CD4-positive, CD25-positive, alpha-beta regulatory T cell (primary cell): ENCODE results near the gene NMS. TPM values are rescaled to one million over a fixed set of nuclear protein-coding genes. Genes with fewer than 3 reads are reported as not detected.
A peak's percentile ranks its signal among the peaks of the same experiment; 100 is the strongest.

Experiments used
- ATAC-seq, 2 donors: fragments of 150-1000 bp; cut with Tn5 transposase; one replicate each; pipeline ENCODE4 v1.10.0; 2021; ENCODE audit warnings: low read depth in 2 of 2, moderate number of reproducible peaks in 2 of 2, moderate library complexity in 1 of 2
- DNase-seq, 3 donors: peaks; one replicate each; pipeline versions ENCODE4 v3.0.0 to v3.0.0-alpha.2; 2012 to 2022; ENCODE audit warnings: mixed read lengths in 1 of 3
- H3K27ac ChIP-seq: one replicate; pipeline ENCODE4 v1.7.0; 2013; ENCODE audit warnings: mild to moderate bottlenecking, low read length; ENCODE audit not compliant: insufficient read depth, poor library complexity, severe bottlenecking
- H3K27me3 ChIP-seq: one replicate; pipeline ENCODE4 v1.7.0; 2013; ENCODE audit warnings: low read length; ENCODE audit not compliant: control insufficient read depth, insufficient read depth
- H3K36me3 ChIP-seq: one replicate; pipeline ENCODE4 v1.7.0; 2013; ENCODE audit warnings: mild to moderate bottlenecking, low read length, moderate library complexity; ENCODE audit not compliant: control insufficient read depth, insufficient read depth
- H3K4me1 ChIP-seq: 2 replicates; pipeline ENCODE4 v1.7.0; 2013; ENCODE audit warnings: mild to moderate bottlenecking, low read length; ENCODE audit not compliant: insufficient read depth, control insufficient read depth, poor library complexity, severe bottlenecking
- H3K4me3 ChIP-seq: one replicate; pipeline ENCODE4 v1.7.0; 2013; ENCODE audit warnings: low read depth, mild to moderate bottlenecking, low read length, moderate library complexity
- H3K9me3 ChIP-seq, 2 experiments: 1 replicate in 1 of 2; 2 replicates in 1 of 2; pipeline ENCODE4 v1.7.0; 2013; ENCODE audit warnings: low read length in 2 of 2, mild to moderate bottlenecking in 1 of 2, moderate library complexity in 1 of 2; ENCODE audit not compliant: control insufficient read depth in 2 of 2
- H3K27ac Mint-ChIP-seq, 3 donors: one replicate each; pipeline ENCODE4 v1.8.0; 2020 to 2022; ENCODE audit warnings: mild to moderate bottlenecking in 3 of 3, mixed read lengths in 3 of 3, moderate library complexity in 2 of 3
- H3K27me3 Mint-ChIP-seq: one replicate; pipeline ENCODE4 v1.8.0; 2022; ENCODE audit warnings: mild to moderate bottlenecking, mixed read lengths
- H3K36me3 Mint-ChIP-seq: one replicate; pipeline ENCODE4 v1.8.0; 2020; ENCODE audit warnings: mixed read lengths
- H3K4me1 Mint-ChIP-seq, 4 donors: one replicate each; pipeline ENCODE4 v1.8.0; 2020 to 2022; ENCODE audit warnings: mixed read lengths in 4 of 4, mild to moderate bottlenecking in 1 of 4
- H3K4me3 Mint-ChIP-seq, 4 donors: one replicate each; pipeline ENCODE4 v1.8.0; 2020 to 2022; ENCODE audit warnings: mild to moderate bottlenecking in 4 of 4, mixed read lengths in 4 of 4, moderate library complexity in 3 of 4
- H3K9me3 Mint-ChIP-seq, 7 donors: one replicate each; pipeline ENCODE4 v1.8.0; 2020 to 2022; ENCODE audit warnings: mixed read lengths in 7 of 7, mild to moderate bottlenecking in 3 of 7, moderate library complexity in 2 of 7
- polyA plus RNA-seq, 4 donors: library from polyadenylated mRNA; unstranded; fragments of 300-500 nt; fragmentation: Illumina TruSeq; gene quantifications; one replicate each; pipeline ENCODE4 v1.2.3, GENCODE V29; 2021
- total RNA-seq: library from RNA; stranded (reverse); gene quantifications from one replicate; pipeline ENCODE4 v1.2.3, GENCODE V29; 2022

Gene NMS
- total and polyA plus RNA-seq, 5 donors from 2014 or later = not detected

DNA sequence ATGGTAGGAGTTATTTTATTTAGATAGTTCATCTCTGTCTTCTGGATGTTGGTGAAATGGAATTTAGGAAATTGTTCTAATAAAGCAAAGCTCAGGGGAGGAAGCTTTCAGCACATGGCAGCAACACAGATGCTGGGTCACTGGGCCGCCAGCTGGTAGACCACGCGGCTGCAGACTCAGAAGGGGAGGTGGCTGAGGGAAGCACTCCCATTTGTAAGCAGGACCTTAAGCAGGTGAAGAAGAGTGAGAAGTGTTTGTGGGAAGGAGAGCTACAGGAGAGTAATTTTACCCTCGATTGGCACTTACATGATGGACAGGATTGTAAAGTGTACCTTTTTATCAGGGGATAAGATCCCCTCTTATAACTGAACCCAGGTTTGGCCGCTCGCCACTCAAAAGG lies 24.4 kb downstream of the NMS start:
- Mint-ChIP-seq H3K9me3 (peaks cover 0 to 8% (median 1%) of the 10 kb centered on the region in 7 donors), H3K27ac (no peak overlapping the region), H3K4me1 (no peaks in the 10 kb centered on the region), H3K27me3 (peaks cover 24% of the 10 kb centered on the region), H3K36me3 (no peaks in the 10 kb centered on the region), H3K4me3 (no peak overlapping the region)
- H3K9me3 ChIP-seq = no peaks in the 10 kb centered on the region
- no peaks in the 10 kb centered on the region for H3K4me1 ChIP-seq
- DNase-seq = no peak
- ATAC-seq = no peak
- peaks cover 3% of the 10 kb centered on the region for H3K27me3 ChIP-seq
- no peaks in the 10 kb centered on the region for H3K36me3 ChIP-seq
- no peak overlapping the region for H3K4me3 ChIP-seq
- no peak overlapping the region for H3K27ac ChIP-seq

DNA sequence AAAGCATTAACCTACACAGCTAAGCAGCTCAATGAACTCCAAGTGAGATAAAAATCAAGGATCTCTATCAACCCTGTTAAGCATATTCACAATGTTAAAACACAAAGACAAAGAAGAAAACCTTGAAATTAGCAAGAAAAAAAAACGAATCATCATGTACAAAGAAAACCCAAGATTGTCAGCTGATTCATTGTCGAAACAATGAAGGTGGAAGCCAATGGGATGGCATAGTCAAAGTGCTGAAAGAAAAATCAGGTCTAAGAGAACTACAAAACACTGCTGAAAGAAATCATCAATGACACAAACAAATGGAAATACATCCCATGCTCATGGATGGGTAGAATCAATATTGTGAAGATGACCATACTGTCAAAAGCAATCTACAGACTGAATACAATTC lies 32.5 kb downstream of the NMS start:
- peaks cover 3 to 33% (median 16%) of the 10 kb centered on the region in 7 donors for H3K9me3 Mint-ChIP-seq
- ATAC-seq (no peak), DNase-seq (no peak)
- no peaks in the 10 kb centered on the region for H3K36me3 Mint-ChIP-seq
- Histone ChIP-seq H3K4me1 (no peaks in the 10 kb centered on the region), H3K36me3 (no peaks in the 10 kb centered on the region), H3K27me3 (no peaks in the 10 kb centered on the region), H3K9me3 (peaks cover 6 to 17% of the 10 kb centered on the region in 2 experiments), H3K27ac (no peak overlapping the region), H3K4me3 (no peak overlapping the region)
- peaks cover 24% of the 10 kb centered on the region for H3K27me3 Mint-ChIP-seq
- H3K4me1 Mint-ChIP-seq = no peaks in the 10 kb centered on the region
- H3K4me3 Mint-ChIP-seq = no peak overlapping the region
- H3K27ac Mint-ChIP-seq = no peak overlapping the region

DNA sequence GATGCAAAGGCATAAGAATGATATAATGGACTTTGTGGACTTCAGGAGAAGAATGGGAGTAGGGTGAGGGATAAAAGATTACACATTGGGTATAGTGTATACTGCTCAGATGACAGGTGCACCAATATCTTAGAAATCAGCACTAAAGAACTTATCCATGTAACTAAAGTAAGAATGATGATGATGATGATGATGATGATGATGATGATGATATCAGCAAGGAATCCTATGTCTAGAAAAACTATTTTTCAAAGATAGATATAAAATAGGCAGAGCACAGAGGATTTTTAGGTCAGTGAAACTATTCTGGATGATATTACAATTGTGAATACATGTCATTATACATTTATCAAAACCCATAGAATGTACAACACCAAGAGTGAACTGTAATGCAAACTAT lies 34.3 kb downstream of the NMS start:
- peaks cover 4 to 40% (median 23%) of the 10 kb centered on the region in 7 donors for H3K9me3 Mint-ChIP-seq

DNA sequence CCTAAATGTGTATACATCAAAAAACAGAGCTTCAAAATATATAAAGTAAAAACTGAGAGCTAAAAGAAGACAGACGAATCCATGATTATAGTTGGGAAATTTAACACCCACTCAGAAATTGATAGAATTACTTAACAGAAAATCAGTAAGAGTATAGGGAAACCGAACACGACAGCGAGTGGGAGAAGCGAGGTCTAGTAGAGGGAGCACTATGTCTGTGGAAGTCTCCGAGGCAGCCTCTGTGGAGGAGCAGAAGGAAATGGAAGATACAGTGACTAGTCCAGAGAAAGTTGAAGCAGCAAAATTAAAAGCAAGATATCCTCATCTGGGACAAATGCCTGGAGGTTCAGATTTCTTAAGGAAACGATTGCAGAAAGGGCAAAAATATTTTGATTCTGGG lies 38.8 kb downstream of the NMS start:
- peaks cover 6 to 7% of the 10 kb centered on the region in 2 experiments for H3K9me3 ChIP-seq
- H3K4me1 ChIP-seq = no peaks in the 10 kb centered on the region
- peaks cover 4% of the 10 kb centered on the region for H3K36me3 Mint-ChIP-seq
- peaks cover 0 to 3% (median 0%) of the 10 kb centered on the region in 4 donors for H3K4me1 Mint-ChIP-seq
- peaks cover 1 to 21% (median 15%) of the 10 kb centered on the region in 7 donors for H3K9me3 Mint-ChIP-seq
- DNase-seq (no peak), ATAC-seq (no peak)
- H3K4me3 Mint-ChIP-seq = no peak overlapping the region
- H3K27ac Mint-ChIP-seq = no peak overlapping the region
- H3K4me3 ChIP-seq = no peak overlapping the region
- H3K36me3 ChIP-seq = no peaks in the 10 kb centered on the region
- H3K27me3 ChIP-seq = no peaks in the 10 kb centered on the region
- peaks cover 19% of the 10 kb centered on the region for H3K27me3 Mint-ChIP-seq
- no peak overlapping the region for H3K27ac ChIP-seq

More for the DNA sequence above, 34.3 kb downstream of the NMS start:
- Histone ChIP-seq H3K36me3 (no peaks in the 10 kb centered on the region), H3K4me3 (no peak overlapping the region), H3K9me3 (peaks cover 12 to 17% of the 10 kb centered on the region in 2 experiments), H3K4me1 (no peaks in the 10 kb centered on the region), H3K27me3 (no peaks in the 10 kb centered on the region), H3K27ac (no peak overlapping the region)
- no peaks in the 10 kb centered on the region for H3K4me1 Mint-ChIP-seq
- ATAC-seq (no peak), DNase-seq (no peak)
- no peak overlapping the region for H3K4me3 Mint-ChIP-seq
- H3K36me3 Mint-ChIP-seq = peaks cover 4% of the 10 kb centered on the region
- H3K27me3 Mint-ChIP-seq = peaks cover 18% of the 10 kb centered on the region
- no peak overlapping the region for H3K27ac Mint-ChIP-seq

DNA sequence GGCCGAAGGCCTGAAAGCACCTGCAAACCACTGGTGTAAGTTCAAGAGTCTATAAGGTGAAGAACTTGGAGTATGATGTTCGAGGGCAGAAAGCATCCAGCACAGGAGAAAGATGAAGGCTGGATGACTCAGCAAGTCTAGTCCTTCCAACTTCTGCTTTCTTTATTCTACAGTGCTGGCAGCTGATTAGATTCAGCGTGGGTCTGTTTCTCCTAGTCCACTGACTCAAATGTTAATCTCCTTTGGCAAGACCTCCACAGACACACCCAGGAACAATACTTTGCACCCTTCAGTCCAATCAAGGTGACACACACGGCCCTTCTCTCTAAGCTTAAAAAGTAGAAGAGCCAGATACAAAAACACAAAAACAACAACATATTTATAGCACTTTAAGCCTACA lies 43.4 kb downstream of the NMS start:
- Histone ChIP-seq H3K4me3 (no peak overlapping the region), H3K27ac (no peak overlapping the region), H3K36me3 (no peaks in the 10 kb centered on the region), H3K9me3 (peaks cover 0 to 1% of the 10 kb centered on the region in 2 experiments), H3K27me3 (no peaks in the 10 kb centered on the region), H3K4me1 (no peaks in the 10 kb centered on the region)
- DNase-seq (no peak), ATAC-seq (no peak)
- H3K27me3 Mint-ChIP-seq = peaks cover 18% of the 10 kb centered on the region
- H3K27ac Mint-ChIP-seq = peak overlapping the region in 1 of 3 donors; percentile 13
- no peaks in the 10 kb centered on the region for H3K36me3 Mint-ChIP-seq
- peaks cover 0 to 3% (median 0%) of the 10 kb centered on the region in 4 donors for H3K4me1 Mint-ChIP-seq
- H3K9me3 Mint-ChIP-seq = peaks cover 0 to 2% (median 0%) of the 10 kb centered on the region in 7 donors
- H3K4me3 Mint-ChIP-seq = no peak overlapping the region

DNA sequence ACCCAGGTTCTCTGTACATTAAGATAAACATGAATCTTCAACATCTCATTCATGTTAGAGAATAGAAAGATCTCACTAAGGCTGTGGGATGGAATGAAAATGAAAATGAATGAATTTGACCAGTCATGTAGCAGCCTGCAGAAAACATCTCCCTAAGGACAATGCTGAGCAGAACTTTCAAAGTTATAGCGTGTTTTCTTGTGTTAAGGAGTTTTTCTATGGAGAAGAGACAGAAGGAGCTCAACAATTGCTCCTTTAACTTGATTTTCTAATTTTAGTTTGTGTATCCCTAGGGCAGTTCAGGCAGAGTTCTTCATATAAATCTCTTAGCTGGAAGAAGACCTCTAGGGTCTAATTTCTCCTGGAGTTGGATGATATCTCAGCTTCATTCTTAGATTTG lies 47.3 kb downstream of the NMS start:
- Histone ChIP-seq H3K4me1 (no peaks in the 10 kb centered on the region), H3K27ac (no peak overlapping the region), H3K27me3 (no peaks in the 10 kb centered on the region), H3K36me3 (no peaks in the 10 kb centered on the region), H3K4me3 (no peak overlapping the region), H3K9me3 (no peaks in the 10 kb centered on the region)
- Mint-ChIP-seq H3K9me3 (peaks cover 0 to 2% (median 0%) of the 10 kb centered on the region in 7 donors), H3K4me3 (no peak overlapping the region), H3K4me1 (peaks cover 0 to 3% (median 0%) of the 10 kb centered on the region in 4 donors), H3K27me3 (peaks cover 9% of the 10 kb centered on the region), H3K27ac (no peak overlapping the region), H3K36me3 (no peaks in the 10 kb centered on the region)
- ATAC-seq (no peak), DNase-seq (no peak)

DNA sequence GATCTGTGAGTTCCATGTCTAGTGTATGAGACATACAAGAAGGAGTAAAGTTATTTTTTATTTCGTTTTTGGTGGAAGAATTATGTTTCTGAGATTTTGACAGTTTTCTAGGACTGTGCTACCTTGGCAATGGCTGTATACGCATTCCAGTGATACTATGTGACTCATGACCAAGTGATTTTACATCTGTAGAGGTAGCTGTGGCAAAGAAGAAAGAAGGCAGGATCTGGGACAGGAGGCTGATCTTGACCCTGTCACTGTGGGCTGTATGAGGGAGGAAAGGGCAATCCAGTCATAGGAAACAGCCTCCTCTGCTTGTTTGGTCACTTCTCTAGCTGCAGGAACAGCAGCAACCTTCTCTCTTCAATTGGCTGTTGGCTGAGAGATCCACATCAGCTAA lies 48.5 kb downstream of the NMS start:
- no peak for ATAC-seq
- peaks cover 8% of the 10 kb centered on the region for H3K27me3 Mint-ChIP-seq

DNA sequence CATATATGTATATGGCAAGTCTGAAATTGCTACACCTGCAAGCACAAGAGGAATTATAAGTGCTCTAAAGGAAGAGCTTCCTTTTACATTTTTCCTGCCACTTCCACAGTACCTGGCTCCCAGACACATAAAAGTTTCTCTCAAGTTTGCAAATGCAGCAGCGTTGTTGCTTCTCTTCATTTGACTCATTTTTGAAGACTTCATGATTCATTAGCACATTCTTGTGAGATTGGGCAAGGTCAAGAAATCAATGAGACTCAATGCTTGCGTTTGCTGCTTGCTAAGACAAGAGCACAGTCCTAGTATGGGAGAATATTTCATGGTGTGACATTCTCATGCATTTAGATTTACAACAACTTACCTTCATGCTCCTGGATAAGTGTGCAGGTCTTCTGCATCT lies 49.9 kb downstream of the NMS start:
- Mint-ChIP-seq H3K27ac (peak overlapping the region in 1 of 3 donors; percentile 40), H3K4me3 (no peak overlapping the region), H3K4me1 (no peaks in the 10 kb centered on the region), H3K9me3 (peaks cover 0 to 5% (median 0%) of the 10 kb centered on the region in 7 donors), H3K27me3 (peaks cover 12% of the 10 kb centered on the region), H3K36me3 (no peaks in the 10 kb centered on the region)
- H3K4me1 ChIP-seq = no peaks in the 10 kb centered on the region
- H3K27ac ChIP-seq = no peak overlapping the region
- ATAC-seq = no peak
- no peak overlapping the region for H3K4me3 ChIP-seq
- no peaks in the 10 kb centered on the region for H3K27me3 ChIP-seq
- H3K9me3 ChIP-seq = no peaks in the 10 kb centered on the region
- DNase-seq = no peak
- H3K36me3 ChIP-seq = no peaks in the 10 kb centered on the region

More for the DNA sequence above, 48.5 kb downstream of the NMS start:
- Mint-ChIP-seq H3K36me3 (no peaks in the 10 kb centered on the region), H3K27ac (no peak overlapping the region), H3K4me1 (peaks cover 0 to under 1% (median 0%) of the 10 kb centered on the region in 4 donors), H3K4me3 (no peak overlapping the region), H3K9me3 (peaks cover 0 to 5% (median 0%) of the 10 kb centered on the region in 7 donors)
- Histone ChIP-seq H3K4me3 (no peak overlapping the region), H3K27me3 (no peaks in the 10 kb centered on the region), H3K27ac (no peak overlapping the region), H3K9me3 (no peaks in the 10 kb centered on the region), H3K4me1 (no peaks in the 10 kb centered on the region), H3K36me3 (no peaks in the 10 kb centered on the region)
- no peak for DNase-seq
